ENCODE results near the gene ACER3. TPM values are rescaled to one million over a fixed set of nuclear protein-coding genes. Genes with fewer than 3 reads are reported as not detected.
"Not testable (repeated sequence)": the region's sequence is repeated elsewhere in the genome, so short reads cannot be mapped to it uniquely, and the experiment has no call there.

ACER3 gene
- total RNA-seq, 1 experiment from 2014 or later: 21.0 TPM

- no TSS peak for BruUV-seq (replicated peaks)
- Mint-ChIP-seq H3K27me3 (ENCODE audit: unreplicated experiment) (no peaks in the 10 kb centered on the region), H3K4me3 (ENCODE audit: low read depth, unreplicated experiment) (peak overlapping the region; percentile 63), H3K36me3 (ENCODE audit: insufficient read depth, unreplicated experiment) (no peaks in the 10 kb centered on the region), H3K4me1 (ENCODE audit: low read depth, unreplicated experiment) (peaks cover 11% of the 10 kb centered on the region), H3K27ac (ENCODE audit: unreplicated experiment) (no peak overlapping the region), H3K9me3 (ENCODE audit: low read depth, unreplicated experiment) (no peaks in the 10 kb centered on the region)
- peak; percentile 99 for TF ChIP-seq CTCF (IDR thresholded peaks at IDR 0.05; ENCODE audit: unreplicated experiment)
- intact Hi-C loops (cut with micrococcal nuclease; ENCODE audit: unreplicated experiment): loop anchor here (1.0 to 2.0 kb wide), 3 partner anchors 126 to 312 kb away; no protein-coding TSS in a partner anchor
- DNase-seq: peak; percentile 89
- CTCF ChIA-PET: interaction anchor here (1.0 to 2.2 kb wide), 5 partner anchors 10 to 125 kb away, joined by 3 to 57 read pairs (median 6); no protein-coding TSS in a partner anchor
Observed at GRCh38 chr11:77046060-77046501, 185.4 kb downstream of the ACER3 start.

DNA sequence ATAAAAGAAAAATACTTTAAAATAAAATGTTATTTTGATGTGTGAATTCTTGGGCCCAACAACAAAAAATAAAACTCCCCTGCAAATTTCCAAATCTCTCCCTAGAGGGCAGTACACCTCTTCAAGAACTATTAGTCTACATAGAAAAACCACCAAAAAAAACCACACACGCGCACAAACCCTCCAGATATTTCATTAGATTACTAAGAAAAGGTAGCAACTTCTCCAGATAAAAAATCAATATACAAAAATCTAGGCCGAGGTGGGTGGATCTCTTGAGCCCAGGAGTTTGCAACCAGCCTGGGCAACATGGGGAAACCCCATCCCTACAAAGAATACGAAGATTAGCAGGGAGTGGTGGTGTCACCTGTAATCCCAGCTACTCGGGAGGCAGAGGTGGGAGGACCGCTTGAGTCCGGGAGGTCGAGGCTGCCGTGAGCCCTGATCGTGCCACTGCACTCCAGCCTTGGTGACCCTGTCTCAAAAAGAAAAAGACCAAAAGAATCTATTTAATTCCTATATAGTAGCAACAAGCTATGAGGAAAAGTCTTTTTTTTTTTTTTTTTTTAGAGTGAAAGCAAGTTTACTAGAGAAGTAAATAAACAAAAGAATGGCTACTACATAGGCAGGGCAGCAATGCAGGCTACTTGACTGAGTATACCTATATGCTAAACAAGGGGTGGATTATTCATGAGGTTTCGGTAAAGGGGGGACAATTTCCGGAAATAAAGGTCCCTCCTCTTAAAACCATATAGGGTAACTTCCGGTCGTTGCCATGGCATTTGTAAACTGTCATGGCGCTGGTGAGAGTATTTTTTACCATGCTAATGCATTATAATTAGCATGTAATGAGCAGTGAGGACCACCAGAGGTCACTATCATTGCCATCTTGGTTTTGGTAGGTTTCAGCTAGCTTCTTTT lies 186.5 kb downstream of the ACER3 start:
- CTCF ChIA-PET: interaction anchor here (0.6 to 2.1 kb wide), 32 partner anchors 10 to 580 kb away, joined by 3 to 97 read pairs (median 5); partner anchors contain the start of gene CAPN5
- no TSS peak for BruUV-seq (replicated peaks)
- H3K27me3 Mint-ChIP-seq (ENCODE audit: unreplicated experiment): no peaks in the 10 kb centered on the region
- peaks cover 11% of the 10 kb centered on the region for H3K4me1 Mint-ChIP-seq (ENCODE audit: low read depth, unreplicated experiment)
- H3K36me3 Mint-ChIP-seq (ENCODE audit: insufficient read depth, unreplicated experiment): no peaks in the 10 kb centered on the region
- H3K9me3 Mint-ChIP-seq (ENCODE audit: low read depth, unreplicated experiment): no peaks in the 10 kb centered on the region
- peak; percentile 81 for DNase-seq
- TF ChIP-seq CTCF (IDR thresholded peaks at IDR 0.05; ENCODE audit: unreplicated experiment): peak; percentile 57
- intact Hi-C loops (cut with micrococcal nuclease; ENCODE audit: unreplicated experiment): loop anchor here (1.0 to 2.0 kb wide), 5 partner anchors 44 to 236 kb away; no protein-coding TSS in a partner anchor
- peak overlapping the region; percentile 62 for H3K4me3 Mint-ChIP-seq (ENCODE audit: low read depth, unreplicated experiment)
- H3K27ac Mint-ChIP-seq (ENCODE audit: unreplicated experiment): peak overlapping the region; percentile 57

- not testable (repeated sequence) for H3K36me3 Mint-ChIP-seq (ENCODE audit: insufficient read depth, unreplicated experiment); H3K27ac Mint-ChIP-seq (ENCODE audit: unreplicated experiment); H3K9me3 Mint-ChIP-seq (ENCODE audit: low read depth, unreplicated experiment); BruUV-seq (replicated peaks); H3K27me3 Mint-ChIP-seq (ENCODE audit: unreplicated experiment); H3K4me3 Mint-ChIP-seq (ENCODE audit: low read depth, unreplicated experiment); DNase-seq
- intact Hi-C loops (cut with micrococcal nuclease; ENCODE audit: unreplicated experiment): loop anchor here (1.0 to 2.0 kb wide), 5 partner anchors 43 to 237 kb away; no protein-coding TSS in a partner anchor
- peaks cover 11% of the 10 kb centered on the region for H3K4me1 Mint-ChIP-seq (ENCODE audit: low read depth, unreplicated experiment)
- CTCF ChIA-PET: interaction anchor here (0.6 to 2.1 kb wide), 24 partner anchors 11 to 579 kb away, joined by 3 to 97 read pairs (median 6); partner anchors contain the start of gene CAPN5
Observed at GRCh38 chr11:77047928-77048446, 187.3 kb downstream of the ACER3 start.

- Mint-ChIP-seq H3K27ac (ENCODE audit: unreplicated experiment) (no peak overlapping the region), H3K4me3 (ENCODE audit: low read depth, unreplicated experiment) (no peak overlapping the region), H3K27me3 (ENCODE audit: unreplicated experiment) (no peaks in the 10 kb centered on the region), H3K36me3 (ENCODE audit: insufficient read depth, unreplicated experiment) (no peaks in the 10 kb centered on the region), H3K9me3 (ENCODE audit: low read depth, unreplicated experiment) (no peaks in the 10 kb centered on the region), H3K4me1 (ENCODE audit: low read depth, unreplicated experiment) (peaks cover 11% of the 10 kb centered on the region)
- DNase-seq: no peak
- CTCF ChIA-PET: interaction anchor here (0.7 kb wide), 2 partner anchors 29 to 42 kb away, joined by 3 read pairs; no protein-coding TSS in a partner anchor
- TF ChIP-seq CTCF (IDR thresholded peaks at IDR 0.05; ENCODE audit: unreplicated experiment): no peak
- BruUV-seq (replicated peaks): no TSS peak
- intact Hi-C loops (cut with micrococcal nuclease; ENCODE audit: unreplicated experiment): no loop called here
Observed at GRCh38 chr11:77049026-77049425, 188.3 kb downstream of the ACER3 start.
